ENCODE data around the gene OR10H3.

GRCh38 chr19:15727724-15728123, 10.1 kb upstream of the OR10H3 start, which contains the start of gene OR10H2:
- no peak for TF ChIP-seq GPN1 (CRISPR knock-in tag; IDR thresholded peaks at IDR 0.05; ENCODE audit: borderline replicate concordance)
- TF ChIP-seq CTCF (CRISPR knock-in tag; IDR thresholded peaks at IDR 0.05) = no peak
- no peak for TF ChIP-seq MAX (IDR thresholded peaks at IDR 0.05)
- TF ChIP-seq, protein P1, sequence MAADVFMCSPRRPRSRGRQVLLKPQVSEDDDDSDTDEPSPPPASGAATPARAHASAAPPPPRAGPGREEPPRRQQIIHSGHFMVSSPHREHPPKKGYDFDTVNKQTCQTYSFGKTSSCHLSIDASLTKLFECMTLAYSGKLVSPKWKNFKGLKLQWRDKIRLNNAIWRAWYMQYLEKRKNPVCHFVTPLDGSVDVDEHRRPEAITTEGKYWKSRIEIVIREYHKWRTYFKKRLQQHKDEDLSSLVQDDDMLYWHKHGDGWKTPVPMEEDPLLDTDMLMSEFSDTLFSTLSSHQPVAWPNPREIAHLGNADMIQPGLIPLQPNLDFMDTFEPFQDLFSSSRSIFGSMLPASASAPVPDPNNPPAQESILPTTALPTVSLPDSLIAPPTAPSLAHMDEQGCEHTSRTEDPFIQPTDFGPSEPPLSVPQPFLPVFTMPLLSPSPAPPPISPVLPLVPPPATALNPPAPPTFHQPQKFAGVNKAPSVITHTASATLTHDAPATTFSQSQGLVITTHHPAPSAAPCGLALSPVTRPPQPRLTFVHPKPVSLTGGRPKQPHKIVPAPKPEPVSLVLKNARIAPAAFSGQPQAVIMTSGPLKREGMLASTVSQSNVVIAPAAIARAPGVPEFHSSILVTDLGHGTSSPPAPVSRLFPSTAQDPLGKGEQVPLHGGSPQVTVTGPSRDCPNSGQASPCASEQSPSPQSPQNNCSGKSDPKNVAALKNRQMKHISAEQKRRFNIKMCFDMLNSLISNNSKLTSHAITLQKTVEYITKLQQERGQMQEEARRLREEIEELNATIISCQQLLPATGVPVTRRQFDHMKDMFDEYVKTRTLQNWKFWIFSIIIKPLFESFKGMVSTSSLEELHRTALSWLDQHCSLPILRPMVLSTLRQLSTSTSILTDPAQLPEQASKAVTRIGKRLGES (CRISPR knock-in tag; IDR thresholded peaks at IDR 0.05; ENCODE audit: borderline replicate concordance) = no peak
